ENCODE results near the gene PCDH10. TPM values are rescaled to one million over a fixed set of nuclear protein-coding genes. Genes with fewer than 3 reads are reported as not detected.

The PCDH10 gene
- total and polyA plus RNA-seq, 9 of the 15 experiments (the other 6 are each of a cell fraction or from before 2014, with no cell fraction given) = 0.04 to 1.4 (median 0.29) TPM

GRCh38 chr4:133151341-133151690 lies 2.2 kb downstream of the PCDH10 start:
- H3K9ac ChIP-seq (ENCODE audit: insufficient read depth in 1 of 2, low read depth in 2 of 2, low read length in 2 of 2) = no peak overlapping the region
- H2AFZ ChIP-seq (ENCODE audit: low read depth, low read length) = peak overlapping the region; percentile 16; the same call in 1 of the 2 replicates
- BruUV-seq (replicated peaks) = no TSS peak
- CTCF ChIA-PET (ENCODE audit: low intra/inter-chr PET ratio) = no interaction called here
- ATAC-seq = no peak
- no peak for FAIRE-seq
- TF ChIP-seq E2F6 (IDR thresholded peaks at IDR 0.05; ENCODE audit: borderline replicate concordance in 1 of 2, extremely low read depth in 1 of 2, insufficient read depth in 1 of 2, insufficient read length in 1 of 2, low read depth in 1 of 2, low read length in 1 of 2, poor library complexity in 1 of 2, severe bottlenecking in 1 of 2) (peak in 1 of 2 experiments; percentile 14), RBM14 (IDR thresholded peaks at IDR 0.05; ENCODE audit: borderline replicate concordance, insufficient read depth, low read depth, low read length) (no peak)
- no peak overlapping the region for H3K27ac ChIP-seq (ENCODE audit: extremely low read depth, low read depth, low read length)
- peaks cover 0 to 29% of the 10 kb centered on the region in 2 experiments; a peak in 2 of 5 replicates for H3K4me1 ChIP-seq (replicated peaks in 1 of 2; ENCODE audit: control insufficient read depth in 2 of 2, insufficient read depth in 2 of 2, low read length in 2 of 2)
- intact Hi-C loops (cut with micrococcal nuclease) (loop anchor here (10.0 kb wide), 1 partner anchor 163 kb away; no protein-coding TSS in a partner anchor), in situ Hi-C loops (cut with MboI) (no loop called here)
- H3K4me2 ChIP-seq (ENCODE audit: insufficient read depth, low read length) = peak overlapping the region; percentile 32; the same call in 1 of the 2 replicates
- WGBS (ENCODE audit: insufficient coverage, low coverage, missing lambda C conversion rate) = 12% methylated on average over 30 of the region's 31 CpGs
- no peaks in the 10 kb centered on the region for H3K79me2 ChIP-seq (ENCODE audit: control insufficient read depth, insufficient read depth, low read length)
- no peaks in the 10 kb centered on the region for H3K27me3 ChIP-seq (ENCODE audit: control insufficient read depth in 2 of 2, insufficient read depth in 2 of 2, low read length in 2 of 2)
- POLR2A ChIA-PET = no interaction called here
- no peaks in the 10 kb centered on the region for H3K9me1 ChIP-seq (ENCODE audit: control insufficient read depth, insufficient read depth, low read length)
- H4K20me1 ChIP-seq (replicated peaks; ENCODE audit: control insufficient read depth, insufficient read depth, low read length) = no peaks in the 10 kb centered on the region
- H3K9me3 ChIP-seq (replicated peaks; ENCODE audit: control insufficient read depth, insufficient read depth, low read depth, low read length) = no peaks in the 10 kb centered on the region
- H3K36me3 ChIP-seq (ENCODE audit: control insufficient read depth, insufficient read depth, low read length) = no peaks in the 10 kb centered on the region
- DNase-seq (ENCODE audit: extremely low read depth in 1 of 4, low spot score in 3 of 4) = no peak
- peak overlapping the region; percentile 3; the same call in 1 of the 2 replicates for H3K4me3 ChIP-seq

Measured in K562 (cell line).